ENCODE measurements around the gene POLR1C.
A peak's percentile ranks its signal among the peaks of the same experiment; 100 is the strongest.
"Not testable (repeated sequence)": the region's sequence is repeated elsewhere in the genome, so short reads cannot be mapped to it uniquely, and the experiment has no call there.

The POLR1C gene

DNA sequence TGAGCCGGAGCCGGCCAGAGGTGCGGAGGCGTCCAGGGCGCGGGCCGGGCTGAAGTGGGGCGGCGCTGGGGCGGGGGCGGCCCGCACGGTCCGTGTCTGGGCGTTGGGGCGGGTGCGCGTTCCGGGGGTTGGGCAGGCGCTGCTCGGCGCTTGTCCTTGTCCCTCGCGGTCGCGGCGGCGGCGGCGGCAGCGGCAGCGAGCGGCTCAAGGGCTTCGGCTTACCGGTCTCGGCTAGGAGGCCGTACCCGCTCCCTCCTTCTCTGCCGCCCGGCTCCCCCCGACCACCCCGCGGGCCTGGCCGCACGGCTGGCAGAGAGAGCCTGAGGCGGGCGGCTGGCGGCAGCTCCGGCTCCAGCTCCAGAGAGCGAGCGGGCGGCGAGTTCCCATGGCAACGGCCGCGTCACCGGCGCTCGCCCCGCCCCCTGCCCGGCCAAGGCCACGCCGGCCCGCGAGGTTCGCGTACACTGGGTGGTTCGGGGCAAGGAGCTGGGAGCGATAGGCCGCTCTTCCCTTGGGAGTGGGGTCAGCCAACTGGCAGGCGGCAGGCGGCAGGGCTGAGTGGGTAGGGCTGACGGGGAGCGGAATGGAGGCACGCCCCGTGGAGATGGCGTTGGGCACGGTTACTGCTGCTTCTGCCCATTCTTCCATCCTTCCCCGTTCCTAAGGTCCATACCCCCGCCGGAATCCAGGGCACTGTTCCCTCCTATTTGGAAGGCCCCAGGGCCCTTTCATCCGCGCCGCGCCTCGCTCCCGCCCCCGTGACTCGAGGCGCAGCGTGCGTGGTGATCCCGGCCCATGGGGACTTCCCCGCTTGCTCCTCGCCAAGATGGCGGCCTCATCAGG lies 6.7 kb upstream of the POLR1C start, which contains the start of gene LRRC73:
LRRC73 (minus strand) TSS at position 363 of the 843 bp plus-strand sequence. CDS start 561 bp downstream, outside the sequence.
- peak; percentile 33 for DNase-seq (ENCODE audit: low read depth, low spot score)

DNA sequence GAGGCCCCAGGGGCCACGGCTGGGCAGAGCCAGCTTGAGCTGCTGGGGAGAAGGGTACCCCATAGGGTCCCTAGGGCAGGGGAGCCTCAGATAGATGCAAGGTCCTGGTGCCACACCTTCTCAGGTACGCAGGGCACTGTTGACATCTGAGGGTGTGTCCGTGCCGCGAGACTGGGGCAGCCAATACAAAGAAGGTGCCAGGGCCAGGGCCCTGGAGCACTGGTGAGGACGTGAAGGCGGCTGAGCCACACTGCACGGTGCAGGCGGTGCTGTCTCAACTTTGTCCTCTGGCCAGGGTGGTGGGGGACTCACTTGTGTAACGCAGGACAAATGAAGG lies 6.1 kb upstream of the POLR1C start:
- no peak for DNase-seq (ENCODE audit: low read depth, low spot score)

DNA sequence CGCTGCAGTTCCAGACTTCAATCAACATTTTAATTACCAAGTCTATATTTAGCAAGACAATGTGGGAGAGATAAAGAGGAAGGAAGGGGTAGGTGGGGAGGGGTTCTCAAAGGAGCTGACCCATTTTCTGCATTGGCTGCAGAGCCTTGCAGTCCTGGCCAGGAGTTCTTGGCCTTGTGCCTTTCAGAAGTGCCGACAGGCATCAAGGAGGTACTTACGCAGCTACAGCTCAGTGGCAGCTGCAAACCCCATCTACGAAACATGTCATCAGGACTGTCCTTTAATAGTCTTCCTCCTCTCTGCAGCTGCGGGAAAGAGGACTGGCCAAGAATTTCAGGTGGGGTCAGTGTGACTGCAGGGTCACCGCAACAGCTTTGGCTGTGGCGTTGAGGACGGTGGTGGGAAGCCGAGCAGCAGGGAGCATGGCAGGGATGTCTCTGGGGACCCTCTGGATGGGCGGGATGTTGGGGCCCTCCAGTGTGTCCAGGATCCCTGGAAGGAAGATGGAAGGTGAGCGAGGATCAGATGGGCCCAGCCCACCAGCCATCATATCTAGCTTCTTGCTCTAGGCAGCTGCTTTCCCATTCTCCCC lies 5.0 kb upstream of the POLR1C start:
- DNase-seq (ENCODE audit: low read depth, low spot score): no peak

DNA sequence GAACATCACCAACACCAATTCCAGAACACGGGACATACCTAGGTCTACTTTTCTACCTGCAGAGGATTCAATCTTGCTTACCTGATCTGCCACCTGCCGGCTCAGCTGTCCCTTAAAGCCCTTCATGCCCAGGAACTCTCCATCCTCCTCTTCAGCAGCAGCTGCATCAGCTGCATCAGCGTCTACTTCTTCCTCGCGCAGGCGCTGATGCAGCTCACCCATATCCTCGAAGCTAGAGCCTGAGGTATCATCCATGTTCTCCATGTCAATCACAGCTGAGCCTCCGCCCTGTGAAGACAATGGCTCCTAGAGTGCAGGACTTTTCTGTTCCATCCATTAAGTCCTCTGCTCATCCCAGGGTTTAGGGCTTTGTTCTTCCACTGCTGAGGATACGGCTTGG lies 1.1 kb upstream of the POLR1C start:
- DNase-seq (ENCODE audit: low read depth, low spot score): no peak

DNA sequence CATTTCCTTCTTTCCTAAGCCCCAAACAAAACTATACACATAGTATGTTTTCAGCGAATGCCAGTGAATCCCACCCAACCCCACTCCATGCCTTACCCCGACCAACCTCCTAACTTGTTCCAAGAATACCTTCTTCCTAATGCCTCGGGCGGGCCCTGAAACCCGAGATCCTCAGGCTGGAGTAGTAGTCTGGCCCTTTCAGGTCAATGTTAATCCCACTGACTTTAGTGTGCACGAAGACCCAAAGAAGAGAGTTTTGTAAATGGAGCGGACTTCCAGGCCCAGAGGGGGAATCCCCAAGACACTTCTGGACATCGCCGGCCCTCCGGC lies 557 bp upstream of the POLR1C start:
- DNase-seq (ENCODE audit: low read depth, low spot score): no peak

DNA sequence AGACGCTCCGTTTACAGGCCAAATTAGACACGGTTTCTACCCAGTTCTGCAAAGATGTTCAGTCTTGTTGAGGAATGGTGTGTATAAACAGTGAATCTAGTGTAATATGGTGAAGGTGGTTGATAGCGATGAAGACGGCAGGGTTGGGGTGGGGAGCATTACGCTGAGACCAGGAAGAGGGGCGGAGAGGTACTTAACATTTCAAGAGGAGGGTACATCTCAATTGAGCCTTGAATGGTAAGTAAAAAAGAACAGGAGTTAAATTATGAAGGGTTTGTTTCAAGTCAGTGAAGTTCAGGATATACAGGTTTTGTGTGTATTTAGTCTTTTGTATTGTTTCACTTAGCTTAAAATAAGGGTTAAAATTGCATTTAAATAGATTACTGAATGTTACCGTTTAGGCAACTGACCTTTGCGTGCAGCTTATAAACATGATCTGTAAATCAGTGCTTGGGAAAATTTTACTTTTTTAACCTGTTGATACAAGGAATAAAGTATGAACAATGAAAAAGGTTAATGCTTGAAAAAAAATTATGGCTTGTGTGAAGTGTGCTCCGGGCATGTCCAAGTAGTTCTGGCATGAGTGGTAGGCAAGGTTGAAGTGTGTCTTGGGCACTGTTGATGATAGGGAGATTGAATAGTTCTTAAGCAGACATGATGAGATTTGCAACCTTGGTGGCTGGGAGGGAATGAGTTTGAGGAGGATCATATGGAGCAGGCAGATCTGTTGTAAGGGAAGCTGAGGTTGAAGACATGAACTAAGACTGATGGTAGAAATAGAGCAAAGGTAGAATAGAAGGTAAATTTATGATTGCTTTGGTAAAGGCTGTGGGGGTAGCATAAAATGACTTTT lies 842 bp downstream of the POLR1C start:
- DNase-seq (ENCODE audit: low read depth, low spot score): no peak

DNA sequence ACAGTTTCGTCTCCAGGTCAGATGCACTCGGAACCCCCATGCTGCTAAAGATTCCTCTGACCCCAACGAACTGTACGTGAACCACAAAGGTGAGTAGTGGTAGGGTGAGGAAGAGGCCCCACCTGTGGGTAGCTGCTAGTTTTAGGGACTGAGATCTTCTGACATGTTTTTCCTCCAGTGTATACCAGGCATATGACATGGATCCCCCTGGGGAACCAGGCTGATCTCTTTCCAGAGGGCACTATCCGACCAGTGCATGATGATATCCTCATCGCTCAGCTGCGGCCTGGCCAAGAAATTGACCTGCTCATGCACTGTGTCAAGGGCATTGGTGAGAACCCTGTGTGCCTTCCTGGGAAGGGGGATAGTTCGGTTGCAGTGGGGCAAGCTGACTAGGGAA lies 3.2 kb downstream of the POLR1C start:
- DNase-seq (ENCODE audit: low read depth, low spot score): no peak

DNA sequence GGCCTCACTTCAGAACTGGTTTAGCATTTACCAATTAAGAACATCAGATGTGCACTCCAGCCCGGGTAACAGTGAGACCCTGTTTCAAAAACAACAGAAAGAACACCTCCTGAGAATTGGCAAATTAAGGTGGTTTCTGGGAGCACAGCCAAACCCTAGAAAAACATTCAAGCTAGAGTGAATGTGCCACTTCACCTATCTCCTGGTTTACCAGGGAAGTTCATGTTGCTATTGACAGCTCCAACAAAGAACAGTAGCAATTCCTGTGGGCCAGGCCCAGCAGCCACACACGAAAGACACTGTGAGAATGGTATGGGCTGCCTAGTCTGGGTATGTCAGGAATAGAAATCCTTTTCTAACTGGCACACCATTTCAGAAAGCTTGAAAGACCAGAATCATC lies 4.9 kb downstream of the POLR1C start:
- no peak for DNase-seq (ENCODE audit: low read depth, low spot score)

DNA sequence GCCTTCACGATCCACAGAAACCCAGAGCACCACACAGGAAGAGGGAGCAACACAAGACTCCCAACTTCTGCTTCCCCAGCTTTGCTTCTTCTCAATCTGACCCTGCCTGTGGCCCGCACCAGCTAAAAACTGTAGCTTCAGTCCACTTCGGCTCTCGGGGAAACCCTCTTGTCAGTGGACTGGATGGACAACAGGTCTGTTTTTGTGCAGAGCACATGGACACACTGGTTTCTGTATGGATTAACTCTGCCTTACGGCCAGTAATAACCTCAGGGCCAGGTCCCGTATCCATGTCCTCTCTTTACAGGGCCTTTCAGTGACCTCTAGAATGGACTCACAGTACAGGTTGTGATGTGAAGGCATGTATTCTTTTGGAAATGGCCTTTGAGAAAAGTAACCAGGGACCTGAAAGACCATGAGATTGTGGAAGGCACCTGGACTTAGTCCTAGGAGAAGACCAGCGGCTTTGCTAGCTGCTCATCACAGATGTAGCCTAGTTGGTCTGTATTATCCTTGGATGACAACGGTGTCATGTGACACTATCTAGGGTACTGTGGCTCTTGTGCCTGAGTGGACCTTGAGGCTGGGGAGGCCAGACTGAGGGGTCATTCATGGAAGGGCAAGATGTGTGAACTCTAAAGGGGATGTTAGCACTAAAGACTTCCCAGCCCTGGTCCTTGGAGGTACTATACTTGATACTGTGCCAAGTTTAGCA lies 5.8 kb downstream of the POLR1C start:
- DNase-seq (ENCODE audit: low read depth, low spot score): no peak

DNA sequence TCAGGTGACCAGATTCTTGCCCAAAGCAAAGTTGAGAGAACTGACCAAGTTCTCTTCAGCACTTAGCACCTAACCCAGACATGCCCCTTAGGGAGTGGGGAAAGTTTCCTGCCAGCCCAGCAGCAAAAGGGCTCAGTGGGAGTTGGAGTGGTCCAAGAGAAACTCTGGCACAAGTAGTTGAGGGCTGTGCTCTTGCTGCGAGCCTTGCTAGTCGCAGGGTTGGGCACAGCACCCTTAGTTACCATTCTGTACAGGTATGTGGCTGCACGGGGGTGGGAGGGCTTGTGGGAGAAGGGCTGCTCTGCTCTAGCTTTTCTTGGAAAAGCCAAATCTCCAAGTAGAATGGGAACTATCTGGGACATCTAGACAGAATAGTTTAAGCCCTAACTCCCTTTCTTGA lies 6.4 kb downstream of the POLR1C start:
- DNase-seq (ENCODE audit: low read depth, low spot score): no peak

DNA sequence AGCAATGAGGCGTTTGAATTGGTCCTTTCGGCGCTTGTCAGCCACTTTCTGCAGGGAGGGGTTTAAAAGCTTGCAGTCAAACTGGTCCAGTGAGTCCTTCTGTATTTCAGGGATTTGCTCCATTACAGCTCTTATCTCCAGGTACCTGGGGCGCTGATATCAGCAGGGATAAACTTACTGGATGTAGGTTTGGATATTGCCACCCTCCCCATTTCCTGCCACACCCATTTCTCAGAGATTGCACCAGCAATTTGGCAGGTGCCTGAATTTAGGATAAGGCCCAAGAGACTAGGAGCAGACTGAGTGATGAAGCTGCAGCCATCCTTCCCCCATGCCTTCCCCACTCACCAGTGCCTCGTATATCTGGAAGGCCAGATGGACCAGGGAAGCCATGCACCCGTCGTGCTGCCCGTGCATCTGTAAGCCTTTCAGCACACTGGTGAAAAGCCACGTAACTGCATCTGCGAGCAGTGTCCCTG lies 7.6 kb downstream of the POLR1C start:
- DNase-seq (ENCODE audit: low read depth, low spot score): no peak

DNA sequence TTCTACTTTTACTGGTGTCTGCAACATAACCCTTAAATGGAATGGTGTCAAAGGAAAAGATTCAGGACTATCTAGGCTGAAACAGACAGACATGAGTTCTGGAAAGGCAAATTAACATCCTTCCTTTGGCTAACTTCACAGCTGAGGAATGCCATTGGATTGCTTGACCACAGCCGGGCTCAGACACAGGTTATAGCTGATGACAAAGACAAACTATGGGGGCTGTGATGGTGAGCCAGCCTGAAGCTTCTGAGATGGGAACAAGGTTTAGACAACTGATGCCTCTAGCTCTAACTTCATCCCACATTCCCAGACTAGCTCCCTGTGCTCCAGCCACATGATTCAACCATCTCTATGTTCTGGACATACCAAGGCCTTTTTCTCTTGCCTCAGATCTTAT lies 15.3 kb downstream of the POLR1C start:
- DNase-seq (ENCODE audit: low read depth, low spot score): no peak

DNA sequence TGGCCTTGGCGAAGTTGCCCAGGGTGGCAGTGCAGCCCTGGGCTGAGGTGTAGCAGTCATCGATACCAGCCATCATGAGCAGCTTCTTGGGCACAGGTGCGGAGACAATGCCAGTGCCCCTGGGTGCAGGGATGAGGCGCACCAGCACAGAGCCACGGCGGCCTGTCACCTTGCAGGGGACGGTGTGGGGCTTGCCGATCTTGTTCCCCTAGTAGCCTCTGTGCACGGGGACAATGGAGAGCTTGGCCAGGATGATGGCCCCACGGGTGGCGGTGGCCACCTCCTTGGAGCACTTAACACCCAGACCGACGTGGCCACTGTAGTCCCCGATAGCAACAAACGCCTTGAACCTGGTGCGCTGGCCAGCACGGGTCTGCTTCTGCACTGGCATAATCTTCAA lies 22.1 kb downstream of the POLR1C start:
- DNase-seq (ENCODE audit: low read depth, low spot score): not testable (repeated sequence)

DNA sequence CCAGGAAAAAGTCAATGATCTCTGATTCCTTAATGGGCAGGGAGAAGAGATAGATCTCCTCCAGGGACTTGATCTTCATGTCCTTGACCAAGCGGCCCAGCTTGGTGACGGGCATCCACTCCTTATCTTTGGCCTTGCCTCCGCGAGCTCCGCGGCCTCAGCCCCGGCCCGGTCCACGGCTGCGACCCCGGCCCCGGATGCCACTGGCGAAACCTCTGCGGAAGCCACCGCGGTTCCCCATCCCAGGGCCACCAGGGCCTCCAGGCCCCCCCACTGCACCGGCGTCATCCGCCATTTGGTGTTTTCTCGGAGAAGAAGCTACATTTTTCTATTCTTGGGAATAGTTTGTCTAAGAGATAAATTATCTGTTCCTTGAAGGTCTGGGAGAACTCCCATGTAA lies 22.5 kb downstream of the POLR1C start:
- not testable (repeated sequence) for DNase-seq (ENCODE audit: low read depth, low spot score)

DNA sequence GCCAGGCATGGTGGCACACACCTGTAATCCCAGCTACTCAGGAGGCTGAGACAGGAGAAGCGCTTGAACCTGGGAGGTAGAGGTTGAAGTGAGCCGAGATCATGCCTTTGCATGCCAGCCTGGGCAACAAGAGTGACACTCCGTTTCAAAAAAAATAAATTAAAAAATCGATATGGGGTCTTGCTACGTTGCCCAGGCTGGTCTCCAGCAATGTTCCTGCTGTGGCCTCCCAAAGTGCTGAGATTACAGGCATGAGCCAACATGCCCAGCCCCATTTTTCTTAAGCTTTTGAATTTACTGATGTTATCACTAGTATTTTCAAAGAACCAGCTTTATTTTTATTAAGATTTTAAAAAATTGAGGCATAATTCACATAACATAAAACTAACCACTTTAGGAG lies 23.6 kb downstream of the POLR1C start:
- DNase-seq (ENCODE audit: low read depth, low spot score): no peak

DNA sequence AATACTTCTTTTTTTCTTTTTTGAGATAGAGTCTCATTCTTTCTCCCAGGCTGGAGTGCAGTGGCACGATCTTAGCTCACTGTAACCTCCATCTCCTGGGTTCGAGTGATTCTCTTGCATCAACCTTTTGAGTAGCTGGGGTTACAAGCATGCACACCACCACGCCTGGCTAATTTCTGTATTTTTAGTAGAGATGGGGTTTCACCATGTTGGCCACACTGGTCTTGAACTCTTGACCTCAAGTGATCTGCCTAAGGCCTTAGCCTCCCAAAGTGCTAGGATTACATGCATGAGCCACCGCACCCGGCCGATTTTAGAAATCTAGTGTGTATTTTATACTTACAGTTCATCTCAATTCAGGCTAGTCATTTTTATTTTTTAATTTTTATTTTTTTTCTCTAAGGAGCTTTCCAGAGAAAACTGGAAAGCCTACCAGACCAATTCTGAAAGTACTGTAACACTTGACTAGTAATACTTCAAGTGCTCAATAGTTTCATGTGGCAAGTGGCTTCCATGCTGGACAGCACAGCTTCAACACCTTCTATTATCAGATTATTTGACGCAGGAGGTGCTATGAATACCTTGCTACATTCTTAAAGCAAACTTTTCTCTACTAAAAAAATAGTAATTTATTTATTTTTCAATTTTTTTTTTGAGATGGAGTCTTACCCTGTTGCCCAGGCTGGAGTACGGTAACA lies 25.0 kb downstream of the POLR1C start:
- no peak for DNase-seq (ENCODE audit: low read depth, low spot score)

DNA sequence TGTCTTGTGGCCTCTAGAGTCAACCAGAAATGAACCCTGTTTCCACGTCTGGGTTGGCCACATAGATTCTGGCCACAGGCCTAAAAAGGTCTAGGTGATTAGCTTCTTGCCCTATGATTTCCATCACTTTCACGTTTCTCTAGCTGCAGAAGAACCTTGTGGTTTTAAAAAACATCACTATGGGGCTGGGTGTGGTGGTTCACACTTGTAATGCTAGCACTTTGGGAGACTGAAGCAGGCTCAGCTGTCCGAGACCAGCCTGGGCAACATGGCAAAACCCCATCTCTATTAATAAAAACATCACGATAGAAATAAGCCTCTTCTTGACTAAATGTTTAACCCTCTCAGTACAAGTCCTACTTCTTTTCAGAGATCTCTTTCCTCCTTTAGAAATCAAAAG lies 27.6 kb downstream of the POLR1C start:
- no peak for DNase-seq (ENCODE audit: low read depth, low spot score)

DNA sequence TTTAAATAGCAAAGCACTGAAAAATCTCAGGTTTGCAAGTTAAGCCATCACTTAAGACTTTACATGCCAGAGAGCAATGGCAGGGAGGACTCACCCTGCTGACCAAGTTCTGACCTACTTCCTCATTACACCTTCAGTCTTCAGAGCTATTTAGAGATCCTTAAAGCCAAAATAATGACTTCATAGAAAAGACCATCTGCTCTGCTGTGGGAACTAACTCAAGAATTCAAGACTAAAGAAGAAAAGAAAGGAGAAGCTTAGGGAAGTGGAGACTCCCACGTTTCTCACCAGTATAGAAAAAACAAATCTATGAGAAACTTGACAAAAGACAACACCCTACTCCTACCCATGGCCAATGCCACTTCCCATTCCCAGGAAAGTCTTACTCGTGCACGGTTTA lies 30.3 kb downstream of the POLR1C start:
- no peak for DNase-seq (ENCODE audit: low read depth, low spot score)

DNA sequence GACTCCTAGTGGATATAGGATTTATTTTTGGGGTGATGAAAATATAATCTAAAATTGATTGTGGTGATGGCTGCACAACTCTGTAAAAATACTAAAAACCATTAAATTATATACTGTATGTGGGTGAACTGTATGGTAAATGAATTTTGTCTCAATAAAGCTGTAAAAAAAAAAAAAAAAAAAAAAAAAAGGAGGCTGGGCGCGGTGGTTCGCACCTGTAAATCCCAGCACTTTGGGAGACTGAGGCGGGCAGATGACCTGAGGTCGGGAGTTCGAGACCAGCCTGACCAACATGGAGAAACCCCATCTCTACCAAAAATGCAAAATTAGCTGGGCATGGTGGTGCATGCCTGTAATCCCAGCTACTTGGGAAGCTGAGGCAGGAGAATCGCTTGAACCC lies 40.7 kb downstream of the POLR1C start:
- not testable (repeated sequence) for DNase-seq (ENCODE audit: low read depth, low spot score)

DNA sequence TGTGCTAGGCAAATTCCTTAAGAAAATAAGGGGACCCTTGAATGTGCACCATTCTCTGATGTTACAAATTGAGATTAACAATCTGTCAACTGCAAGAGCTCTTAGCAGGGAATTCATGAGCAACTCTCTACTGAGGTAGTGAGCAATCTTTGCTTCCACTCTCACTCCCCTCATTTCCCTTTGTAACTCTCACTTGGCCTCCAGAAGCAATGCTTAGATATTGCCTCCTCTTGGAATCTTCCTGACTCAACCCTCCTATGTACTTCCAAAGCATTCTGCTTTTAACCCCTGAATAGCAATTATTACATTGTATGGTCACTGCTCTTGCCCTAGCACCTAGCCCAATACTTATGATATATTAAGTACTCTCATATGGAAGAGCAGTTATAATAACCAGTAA lies 42.4 kb downstream of the POLR1C start:
- DNase-seq (ENCODE audit: low read depth, low spot score): no peak

DNA sequence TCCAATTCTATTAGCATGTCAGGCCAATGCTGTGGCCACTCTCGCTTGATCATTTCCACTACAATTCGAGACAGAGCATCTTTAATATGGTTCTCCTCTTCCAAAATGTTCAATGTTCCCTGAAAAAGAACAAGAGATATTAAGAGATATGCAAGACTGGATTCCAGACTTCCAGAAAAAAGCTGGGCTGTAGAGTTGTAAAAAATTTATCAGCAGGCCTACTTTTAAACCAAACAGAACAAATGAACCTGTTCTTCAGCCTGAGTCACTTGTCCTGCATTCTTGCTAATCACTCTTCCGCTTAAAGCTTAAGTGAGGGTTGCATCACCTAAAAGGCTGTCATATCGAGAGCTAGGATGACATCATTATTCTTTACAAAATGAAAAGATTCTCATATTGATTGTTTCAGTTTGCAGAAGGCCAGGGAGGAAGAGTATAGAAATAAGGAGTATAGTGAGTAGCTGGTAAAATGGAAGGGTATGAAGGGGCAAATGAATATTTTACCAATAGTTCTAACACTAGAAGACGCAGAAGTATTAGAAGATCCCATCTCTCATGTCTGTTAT lies 54.1 kb downstream of the POLR1C start:
- no peak for DNase-seq (ENCODE audit: low read depth, low spot score)
